Mammary epithelial cell (primary cell): Measurements from ENCODE around the gene HMG20A.

ENCODE experiments used
- EZH2 ChIP-seq: IDR thresholded peaks from 2 replicates; pipeline ENCODE4 v1.6.1; 2012; ENCODE audit warnings: low read length, inconsistent platforms, borderline replicate concordance
- TF ChIP-seq, protein P1 (sequence below), 2 donors: IDR thresholded peaks in 1 of 2; conservative IDR thresholded peaks in 1 of 2; 2 replicates each; pipeline ENCODE4 v1.5.1; 2011 to 2012; ENCODE audit warnings: inconsistent platforms in 2 of 2, low read length in 2 of 2, mild to moderate bottlenecking in 2 of 2, control low read depth in 1 of 2, low read depth in 1 of 2; ENCODE audit not compliant: insufficient read depth in 1 of 2; ENCODE audit errors: extremely low read depth in 1 of 2

DNA sequence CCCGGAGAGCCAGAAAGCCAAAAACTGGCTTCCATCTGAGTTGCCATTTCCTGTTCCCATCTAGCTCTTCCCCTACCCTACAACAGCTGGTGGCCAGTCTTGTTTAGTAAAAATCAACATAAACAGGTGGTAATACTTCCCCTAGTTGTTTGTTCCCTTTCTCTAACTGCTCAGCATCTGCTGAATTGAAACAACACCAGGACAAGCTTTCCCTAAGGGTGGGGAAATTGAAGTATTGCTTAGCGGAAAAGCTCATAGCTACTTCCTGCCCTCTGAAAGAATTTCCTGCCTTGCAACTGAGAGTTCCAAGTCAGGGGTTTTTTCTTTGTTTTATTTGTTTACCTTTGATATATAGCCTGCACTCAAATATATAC, 66.8 kb downstream of the HMG20A start:
- TF ChIP-seq, protein P1, sequence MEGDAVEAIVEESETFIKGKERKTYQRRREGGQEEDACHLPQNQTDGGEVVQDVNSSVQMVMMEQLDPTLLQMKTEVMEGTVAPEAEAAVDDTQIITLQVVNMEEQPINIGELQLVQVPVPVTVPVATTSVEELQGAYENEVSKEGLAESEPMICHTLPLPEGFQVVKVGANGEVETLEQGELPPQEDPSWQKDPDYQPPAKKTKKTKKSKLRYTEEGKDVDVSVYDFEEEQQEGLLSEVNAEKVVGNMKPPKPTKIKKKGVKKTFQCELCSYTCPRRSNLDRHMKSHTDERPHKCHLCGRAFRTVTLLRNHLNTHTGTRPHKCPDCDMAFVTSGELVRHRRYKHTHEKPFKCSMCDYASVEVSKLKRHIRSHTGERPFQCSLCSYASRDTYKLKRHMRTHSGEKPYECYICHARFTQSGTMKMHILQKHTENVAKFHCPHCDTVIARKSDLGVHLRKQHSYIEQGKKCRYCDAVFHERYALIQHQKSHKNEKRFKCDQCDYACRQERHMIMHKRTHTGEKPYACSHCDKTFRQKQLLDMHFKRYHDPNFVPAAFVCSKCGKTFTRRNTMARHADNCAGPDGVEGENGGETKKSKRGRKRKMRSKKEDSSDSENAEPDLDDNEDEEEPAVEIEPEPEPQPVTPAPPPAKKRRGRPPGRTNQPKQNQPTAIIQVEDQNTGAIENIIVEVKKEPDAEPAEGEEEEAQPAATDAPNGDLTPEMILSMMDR (conservative IDR thresholded peaks at IDR 0.05 in 1 of 2, IDR thresholded peaks at IDR 0.05 in 1 of 2; ENCODE audit: extremely low read depth in 1 of 2, insufficient read depth in 1 of 2, low read depth in 1 of 2, low read length in 2 of 2): no peak
- no peak for TF ChIP-seq EZH2
